SK-N-SH treated with all-trans-retinoic acid at 6 μM for 48 hours (cell line): ENCODE results near the gene ADIG.

Experiments used
- ARNTL ChIP-seq: fragments of 450-650 bp; formaldehyde crosslinking; IDR thresholded peaks from 2 replicates; pipeline ENCODE4 v1.5.0; 2020; ENCODE audit warnings: low read depth, mild to moderate bottlenecking, moderate library complexity, borderline replicate concordance
- BACH2 ChIP-seq: fragments of 250-450 bp; sonication (Bioruptor Pico); IDR thresholded peaks from 2 replicates; pipeline ENCODE4 v1.9.0; 2021; ENCODE audit warnings: mild to moderate bottlenecking, borderline replicate concordance
- ESRRG ChIP-seq: fragments of 250-450 bp; sonication (Bioruptor Pico); IDR thresholded peaks from 2 replicates; pipeline ENCODE4 v1.6.1; 2021; ENCODE audit warnings: mild to moderate bottlenecking
- ISL1 ChIP-seq: fragments of 250-450 bp; sonication (Bioruptor Pico); IDR thresholded peaks from 2 replicates; pipeline ENCODE4 v2.1.2; 2022; ENCODE audit warnings: mild to moderate bottlenecking, moderate library complexity
- PPARA ChIP-seq: fragments of 250-450 bp; sonication (Bioruptor Pico); IDR thresholded peaks from 2 replicates; pipeline ENCODE4 v1.5.0; 2020; ENCODE audit warnings: mild to moderate bottlenecking, borderline replicate concordance
- TOX ChIP-seq: fragments of 250-450 bp; sonication (Bioruptor Pico); IDR thresholded peaks from 2 replicates; pipeline ENCODE4 v1.8.0; 2021; ENCODE audit warnings: mild to moderate bottlenecking, moderate library complexity, borderline replicate concordance
- ZFP3 ChIP-seq: fragments of 250-450 bp; sonication (Bioruptor Pico); IDR thresholded peaks from 2 replicates; pipeline ENCODE4 v1.5.0; 2020; ENCODE audit warnings: mild to moderate bottlenecking, moderate library complexity
- ZFP30 ChIP-seq: fragments of 450-650 bp; formaldehyde crosslinking; IDR thresholded peaks from 2 replicates; pipeline ENCODE4 v1.5.0; 2022; ENCODE audit warnings: mild to moderate bottlenecking, moderate library complexity
- ZNF565 ChIP-seq: fragments of 450-650 bp; formaldehyde crosslinking; conservative IDR thresholded peaks from 2 replicates; pipeline ENCODE4 v1.5.0; 2020; ENCODE audit warnings: low read depth, mild to moderate bottlenecking, moderate library complexity
- TF ChIP-seq, protein P1 (sequence below): fragments of 250-450 bp; sonication (Bioruptor Pico); IDR thresholded peaks from 2 replicates; pipeline ENCODE4 v1.5.0; 2020; ENCODE audit warnings: mild to moderate bottlenecking, moderate library complexity

DNA sequence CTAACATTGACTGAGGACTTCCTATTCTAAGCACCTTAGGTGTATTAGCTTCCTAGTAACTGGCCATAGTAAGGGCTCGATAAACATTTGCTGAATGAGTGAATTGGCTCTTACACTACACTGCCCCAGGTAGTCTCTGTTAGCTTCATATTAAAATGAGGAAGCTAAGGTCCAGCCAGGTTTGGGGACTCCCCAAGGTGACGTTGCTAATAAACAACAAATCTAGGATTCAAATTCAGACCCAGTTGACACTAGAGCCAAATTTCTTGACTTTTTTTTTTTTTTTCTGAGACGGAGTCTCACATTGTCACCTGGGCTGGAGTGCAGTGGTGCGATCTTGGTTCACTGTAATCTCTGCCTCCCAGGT, 36.8 kb downstream of the ADIG start:
- TF ChIP-seq PPARA (CRISPR knock-in tag) (no peak), ESRRG (CRISPR knock-in tag) (no peak), ZFP30 (CRISPR knock-in tag) (no peak), BACH2 (CRISPR knock-in tag) (no peak), TOX (CRISPR knock-in tag) (no peak), ZFP3 (CRISPR knock-in tag) (no peak), ISL1 (CRISPR knock-in tag) (no peak), ZNF565 (CRISPR knock-in tag) (no peak), ARNTL (CRISPR knock-in tag) (no peak)
- TF ChIP-seq, protein P1, sequence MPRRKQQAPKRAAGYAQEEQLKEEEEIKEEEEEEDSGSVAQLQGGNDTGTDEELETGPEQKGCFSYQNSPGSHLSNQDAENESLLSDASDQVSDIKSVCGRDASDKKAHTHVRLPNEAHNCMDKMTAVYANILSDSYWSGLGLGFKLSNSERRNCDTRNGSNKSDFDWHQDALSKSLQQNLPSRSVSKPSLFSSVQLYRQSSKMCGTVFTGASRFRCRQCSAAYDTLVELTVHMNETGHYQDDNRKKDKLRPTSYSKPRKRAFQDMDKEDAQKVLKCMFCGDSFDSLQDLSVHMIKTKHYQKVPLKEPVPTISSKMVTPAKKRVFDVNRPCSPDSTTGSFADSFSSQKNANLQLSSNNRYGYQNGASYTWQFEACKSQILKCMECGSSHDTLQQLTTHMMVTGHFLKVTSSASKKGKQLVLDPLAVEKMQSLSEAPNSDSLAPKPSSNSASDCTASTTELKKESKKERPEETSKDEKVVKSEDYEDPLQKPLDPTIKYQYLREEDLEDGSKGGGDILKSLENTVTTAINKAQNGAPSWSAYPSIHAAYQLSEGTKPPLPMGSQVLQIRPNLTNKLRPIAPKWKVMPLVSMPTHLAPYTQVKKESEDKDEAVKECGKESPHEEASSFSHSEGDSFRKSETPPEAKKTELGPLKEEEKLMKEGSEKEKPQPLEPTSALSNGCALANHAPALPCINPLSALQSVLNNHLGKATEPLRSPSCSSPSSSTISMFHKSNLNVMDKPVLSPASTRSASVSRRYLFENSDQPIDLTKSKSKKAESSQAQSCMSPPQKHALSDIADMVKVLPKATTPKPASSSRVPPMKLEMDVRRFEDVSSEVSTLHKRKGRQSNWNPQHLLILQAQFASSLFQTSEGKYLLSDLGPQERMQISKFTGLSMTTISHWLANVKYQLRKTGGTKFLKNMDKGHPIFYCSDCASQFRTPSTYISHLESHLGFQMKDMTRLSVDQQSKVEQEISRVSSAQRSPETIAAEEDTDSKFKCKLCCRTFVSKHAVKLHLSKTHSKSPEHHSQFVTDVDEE (CRISPR knock-in tag): no peak
